Lower leg skin (tissue), 4 donors: ENCODE results near the gene SH3BP2. TPM values are rescaled to one million over a fixed set of nuclear protein-coding genes. Genes with fewer than 3 reads are reported as not detected.
A peak's percentile ranks its signal among the peaks of the same experiment; 100 is the strongest.

Experiments
- DNase-seq, 2 donors: peaks; one replicate each; pipeline ENCODE4 v3.0.0-alpha.2; 2019; ENCODE audit warnings: low spot score in 2 of 2
- H3K4me3 ChIP-seq: fragments of 200-600 bp; sonication (generic); 2 replicates; pipeline ENCODE4 v1.5.1; 2017; ENCODE audit warnings: mild to moderate bottlenecking, low read depth; ENCODE audit not compliant: poor library complexity, severe bottlenecking
- POLR2A ChIP-seq, 2 donors: fragments of 450-650 bp; IDR thresholded peaks; one replicate each; pipeline ENCODE4 v1.6.1; 2016 to 2017; ENCODE audit warnings: antibody characterized with exemption in 2 of 2, mild to moderate bottlenecking in 1 of 2, moderate library complexity in 1 of 2
- WGBS, 2 donors: methylation state at CpG; one replicate each; pipeline ENCODE4 v1.1.5; 2018; 5-methylcytosine and 5-hydroxymethylcytosine counted together
- intact Hi-C: fragments of 100-400 bp; cut with DNase I; formaldehyde crosslinking; loops from one replicate; pipeline ENCODE4 v1.15.0; 2023; ENCODE audit warnings: low total_unique reads
- total RNA-seq, 4 donors: library from RNA; depleted of rRNA; stranded (reverse); fragments of >200 nt; gene quantifications; one replicate each; pipeline ENCODE4 v1.1.0, GENCODE V29; 2016
- TF ChIP-seq, protein P1 (sequence below), 3 donors: fragments of 450-650 bp; IDR thresholded peaks; one replicate each; pipeline ENCODE4 v1.5.1; 2016; ENCODE audit warnings: antibody characterized with exemption in 3 of 3, mild to moderate bottlenecking in 3 of 3, moderate library complexity in 2 of 3

SH3BP2 gene
- total RNA-seq, 4 donors from 2014 or later, result 106 to 291 (median 178) TPM

DNA sequence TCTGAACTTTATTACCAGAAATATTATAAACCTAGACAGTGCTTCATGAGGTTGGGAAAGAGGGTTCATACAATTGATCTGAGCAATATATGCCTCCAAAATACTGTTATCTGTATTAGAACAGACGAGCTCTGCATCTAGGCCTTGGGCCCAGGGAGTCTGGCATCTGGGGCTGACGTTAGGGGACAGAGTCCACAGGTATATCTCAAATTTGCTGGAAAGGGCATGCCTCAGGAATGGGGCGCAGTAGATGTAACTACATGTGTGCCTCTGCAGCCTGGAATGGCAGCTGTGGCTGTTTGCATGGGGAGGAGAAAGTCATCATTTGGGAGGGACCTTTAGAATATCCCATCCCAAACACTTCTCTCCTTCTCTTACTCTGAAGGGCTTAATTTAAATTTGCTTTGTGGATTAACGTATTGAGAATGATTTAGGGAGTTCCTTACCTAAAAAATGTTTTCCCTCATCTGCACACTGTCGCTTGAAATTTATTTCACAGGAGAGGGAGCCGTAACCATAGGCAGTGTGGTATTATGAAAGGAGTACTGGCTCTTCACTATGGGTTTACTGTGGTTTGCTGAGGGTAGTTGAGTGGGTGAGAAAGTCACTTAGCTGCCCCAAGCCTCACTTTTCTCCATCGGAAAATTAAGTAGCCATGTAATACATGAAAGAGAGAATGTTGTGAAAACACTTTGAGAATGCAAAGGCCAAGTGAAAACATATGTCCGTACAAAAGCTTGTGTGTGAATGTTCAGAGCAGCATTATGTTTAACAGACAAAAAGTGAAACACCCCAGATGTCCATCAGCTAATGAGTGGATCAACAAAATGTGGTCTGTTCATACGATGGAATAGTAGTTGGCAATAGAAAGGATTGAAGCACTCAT is 56.6 kb downstream of the SH3BP2 start:
- TF ChIP-seq POLR2A (IDR thresholded peaks at IDR 0.05), result no peak
- TF ChIP-seq, protein P1, sequence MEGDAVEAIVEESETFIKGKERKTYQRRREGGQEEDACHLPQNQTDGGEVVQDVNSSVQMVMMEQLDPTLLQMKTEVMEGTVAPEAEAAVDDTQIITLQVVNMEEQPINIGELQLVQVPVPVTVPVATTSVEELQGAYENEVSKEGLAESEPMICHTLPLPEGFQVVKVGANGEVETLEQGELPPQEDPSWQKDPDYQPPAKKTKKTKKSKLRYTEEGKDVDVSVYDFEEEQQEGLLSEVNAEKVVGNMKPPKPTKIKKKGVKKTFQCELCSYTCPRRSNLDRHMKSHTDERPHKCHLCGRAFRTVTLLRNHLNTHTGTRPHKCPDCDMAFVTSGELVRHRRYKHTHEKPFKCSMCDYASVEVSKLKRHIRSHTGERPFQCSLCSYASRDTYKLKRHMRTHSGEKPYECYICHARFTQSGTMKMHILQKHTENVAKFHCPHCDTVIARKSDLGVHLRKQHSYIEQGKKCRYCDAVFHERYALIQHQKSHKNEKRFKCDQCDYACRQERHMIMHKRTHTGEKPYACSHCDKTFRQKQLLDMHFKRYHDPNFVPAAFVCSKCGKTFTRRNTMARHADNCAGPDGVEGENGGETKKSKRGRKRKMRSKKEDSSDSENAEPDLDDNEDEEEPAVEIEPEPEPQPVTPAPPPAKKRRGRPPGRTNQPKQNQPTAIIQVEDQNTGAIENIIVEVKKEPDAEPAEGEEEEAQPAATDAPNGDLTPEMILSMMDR (IDR thresholded peaks at IDR 0.05), result no peak
- intact Hi-C loops, result no loop called here
- DNase-seq, result peak in 1 of 2 donors; percentile 49
- WGBS, 2 donors, result 55 to 64% methylated on average over 9 of the region's 9 CpGs
- no peak overlapping the region for H3K4me3 ChIP-seq

- intact Hi-C loops, result no loop called here
Measured at GRCh38 chr4:2850966-2851798, 58.3 kb downstream of the SH3BP2 start.

GRCh38 chr4:2852481-2852921 is 59.6 kb downstream of the SH3BP2 start:
- 30 to 31% methylated on average over 7 of the region's 7 CpGs for WGBS, 2 donors
- intact Hi-C loops, result no loop called here
- TF ChIP-seq POLR2A (IDR thresholded peaks at IDR 0.05), result no peak
- DNase-seq, result no peak
- no peak overlapping the region for H3K4me3 ChIP-seq

More at GRCh38 chr4:2850966-2851798, 58.3 kb downstream of the SH3BP2 start:
- no peak for TF ChIP-seq POLR2A (IDR thresholded peaks at IDR 0.05)
- TF ChIP-seq, protein P1 (IDR thresholded peaks at IDR 0.05), result no peak
- no peak for DNase-seq
- 65 to 72% methylated on average over 2 of the region's 2 CpGs for WGBS, 2 donors
- H3K4me3 ChIP-seq, result no peak overlapping the region

DNA sequence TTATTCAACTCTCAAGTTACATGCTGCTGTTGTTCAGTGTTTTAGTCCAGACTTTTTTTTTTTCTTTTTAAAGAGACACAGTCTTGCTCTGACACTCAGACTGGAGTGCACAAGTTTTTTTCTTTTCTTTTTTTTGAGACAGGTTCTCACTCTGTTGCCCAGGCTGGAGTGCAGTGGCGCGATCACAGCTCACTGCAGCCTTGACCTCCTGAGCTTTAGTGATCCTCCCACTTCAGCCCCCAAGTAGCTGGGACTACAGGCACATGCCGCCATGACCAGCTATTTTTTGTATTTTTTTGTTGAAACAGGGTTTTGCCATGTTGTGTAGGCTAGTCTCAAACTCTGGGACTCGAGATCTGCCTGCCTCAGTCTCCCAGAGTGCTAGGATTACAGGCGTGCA is 62.7 kb downstream of the SH3BP2 start:
- 98% methylated on average over 5 of the region's 5 CpGs for WGBS, 2 donors
- TF ChIP-seq POLR2A (IDR thresholded peaks at IDR 0.05), result no peak
- TF ChIP-seq, protein P1 (IDR thresholded peaks at IDR 0.05), result no peak
- intact Hi-C loops, result no loop called here

DNA sequence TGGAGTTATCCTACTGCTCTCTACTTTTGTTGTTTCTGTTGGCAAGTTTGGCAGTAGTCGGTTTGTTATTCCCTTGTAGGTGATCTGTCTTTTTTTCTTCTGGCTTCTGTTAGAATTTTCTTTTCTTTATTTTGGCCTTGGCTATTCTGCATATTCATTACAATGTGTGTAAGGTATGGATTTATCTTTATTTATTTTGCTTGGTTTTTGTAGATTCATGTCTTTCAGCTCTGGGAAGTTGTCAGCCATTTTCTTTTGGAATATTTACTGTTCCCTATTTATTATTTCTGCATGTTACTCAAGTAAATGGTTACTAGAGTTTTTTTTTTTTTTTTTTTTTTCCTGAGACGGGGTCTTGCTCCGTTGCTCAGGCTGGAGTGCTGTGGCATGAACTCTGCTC is 63.4 kb downstream of the SH3BP2 start:
- H3K4me3 ChIP-seq, result no peak overlapping the region
- WGBS, 2 donors, result 92 to 95% methylated on average over 3 of the region's 3 CpGs
- no peak for DNase-seq
- intact Hi-C loops, result no loop called here
- no peak for TF ChIP-seq POLR2A (IDR thresholded peaks at IDR 0.05)
- TF ChIP-seq, protein P1 (IDR thresholded peaks at IDR 0.05), result no peak

More for the DNA sequence above, 62.7 kb downstream of the SH3BP2 start:
- DNase-seq, result no peak
- H3K4me3 ChIP-seq, result no peak overlapping the region
